Measurements from ENCODE around the gene ELP1.

- TF ChIP-seq CTCF (conservative IDR thresholded peaks at IDR 0.05; ENCODE audit: low read depth, low read length) = no peak
- no peak for TF ChIP-seq EZH2 (IDR thresholded peaks at IDR 0.05; ENCODE audit: low read length, unreplicated experiment)
Observed at GRCh38 chr9:108980893-108981292, 47.0 kb upstream of the ELP1 start.

Measured in PC-3 (cell line).